ENCODE results near the gene LY9.

DNA sequence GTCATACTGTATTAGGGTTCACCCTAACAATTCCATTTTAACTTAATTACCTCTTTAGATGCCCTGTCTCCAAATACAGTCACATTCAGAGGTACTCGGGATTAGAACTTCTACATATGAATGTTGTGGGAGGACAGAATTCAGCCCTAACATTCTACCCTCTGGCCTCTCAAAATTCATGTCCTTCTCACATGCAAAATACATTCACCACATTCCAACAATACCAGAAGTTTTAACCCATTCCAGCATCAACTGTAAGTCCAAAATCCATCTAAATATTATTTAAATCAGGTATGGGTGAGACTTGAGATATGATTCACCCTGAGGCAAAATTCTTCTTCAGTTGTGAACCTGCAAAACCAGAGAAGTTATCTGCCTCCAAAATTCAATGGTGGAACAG, 14.5 kb downstream of the LY9 start:
- TF ChIP-seq, protein P1, sequence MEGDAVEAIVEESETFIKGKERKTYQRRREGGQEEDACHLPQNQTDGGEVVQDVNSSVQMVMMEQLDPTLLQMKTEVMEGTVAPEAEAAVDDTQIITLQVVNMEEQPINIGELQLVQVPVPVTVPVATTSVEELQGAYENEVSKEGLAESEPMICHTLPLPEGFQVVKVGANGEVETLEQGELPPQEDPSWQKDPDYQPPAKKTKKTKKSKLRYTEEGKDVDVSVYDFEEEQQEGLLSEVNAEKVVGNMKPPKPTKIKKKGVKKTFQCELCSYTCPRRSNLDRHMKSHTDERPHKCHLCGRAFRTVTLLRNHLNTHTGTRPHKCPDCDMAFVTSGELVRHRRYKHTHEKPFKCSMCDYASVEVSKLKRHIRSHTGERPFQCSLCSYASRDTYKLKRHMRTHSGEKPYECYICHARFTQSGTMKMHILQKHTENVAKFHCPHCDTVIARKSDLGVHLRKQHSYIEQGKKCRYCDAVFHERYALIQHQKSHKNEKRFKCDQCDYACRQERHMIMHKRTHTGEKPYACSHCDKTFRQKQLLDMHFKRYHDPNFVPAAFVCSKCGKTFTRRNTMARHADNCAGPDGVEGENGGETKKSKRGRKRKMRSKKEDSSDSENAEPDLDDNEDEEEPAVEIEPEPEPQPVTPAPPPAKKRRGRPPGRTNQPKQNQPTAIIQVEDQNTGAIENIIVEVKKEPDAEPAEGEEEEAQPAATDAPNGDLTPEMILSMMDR (IDR thresholded peaks at IDR 0.05; ENCODE audit: low read depth, low read length, missing input control): no peak
- TF ChIP-seq FOXA2 (IDR thresholded peaks at IDR 0.05) (no peak), EGR1 (IDR thresholded peaks at IDR 0.05; ENCODE audit: low read depth in 2 of 2) (no peak), SP1 (IDR thresholded peaks at IDR 0.05) (no peak), TAF1 (conservative IDR thresholded peaks at IDR 0.05) (no peak)
- TF ChIP-seq, protein P2, sequence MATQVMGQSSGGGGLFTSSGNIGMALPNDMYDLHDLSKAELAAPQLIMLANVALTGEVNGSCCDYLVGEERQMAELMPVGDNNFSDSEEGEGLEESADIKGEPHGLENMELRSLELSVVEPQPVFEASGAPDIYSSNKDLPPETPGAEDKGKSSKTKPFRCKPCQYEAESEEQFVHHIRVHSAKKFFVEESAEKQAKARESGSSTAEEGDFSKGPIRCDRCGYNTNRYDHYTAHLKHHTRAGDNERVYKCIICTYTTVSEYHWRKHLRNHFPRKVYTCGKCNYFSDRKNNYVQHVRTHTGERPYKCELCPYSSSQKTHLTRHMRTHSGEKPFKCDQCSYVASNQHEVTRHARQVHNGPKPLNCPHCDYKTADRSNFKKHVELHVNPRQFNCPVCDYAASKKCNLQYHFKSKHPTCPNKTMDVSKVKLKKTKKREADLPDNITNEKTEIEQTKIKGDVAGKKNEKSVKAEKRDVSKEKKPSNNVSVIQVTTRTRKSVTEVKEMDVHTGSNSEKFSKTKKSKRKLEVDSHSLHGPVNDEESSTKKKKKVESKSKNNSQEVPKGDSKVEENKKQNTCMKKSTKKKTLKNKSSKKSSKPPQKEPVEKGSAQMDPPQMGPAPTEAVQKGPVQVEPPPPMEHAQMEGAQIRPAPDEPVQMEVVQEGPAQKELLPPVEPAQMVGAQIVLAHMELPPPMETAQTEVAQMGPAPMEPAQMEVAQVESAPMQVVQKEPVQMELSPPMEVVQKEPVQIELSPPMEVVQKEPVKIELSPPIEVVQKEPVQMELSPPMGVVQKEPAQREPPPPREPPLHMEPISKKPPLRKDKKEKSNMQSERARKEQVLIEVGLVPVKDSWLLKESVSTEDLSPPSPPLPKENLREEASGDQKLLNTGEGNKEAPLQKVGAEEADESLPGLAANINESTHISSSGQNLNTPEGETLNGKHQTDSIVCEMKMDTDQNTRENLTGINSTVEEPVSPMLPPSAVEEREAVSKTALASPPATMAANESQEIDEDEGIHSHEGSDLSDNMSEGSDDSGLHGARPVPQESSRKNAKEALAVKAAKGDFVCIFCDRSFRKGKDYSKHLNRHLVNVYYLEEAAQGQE (IDR thresholded peaks at IDR 0.05): no peak
- TF ChIP-seq, protein P3, sequence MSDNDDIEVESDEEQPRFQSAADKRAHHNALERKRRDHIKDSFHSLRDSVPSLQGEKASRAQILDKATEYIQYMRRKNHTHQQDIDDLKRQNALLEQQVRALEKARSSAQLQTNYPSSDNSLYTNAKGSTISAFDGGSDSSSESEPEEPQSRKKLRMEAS (IDR thresholded peaks at IDR 0.05): no peak
